GM10266 (cell line): ENCODE results near the gene MAPK11.
A peak's percentile ranks its signal among the peaks of the same experiment; 100 is the strongest.

Experiments
- DNase-seq: peaks from one replicate; pipeline ENCODE4 v3.0.0; 2012; ENCODE audit errors: extremely low spot score
- TF ChIP-seq, protein P1 (sequence below): IDR thresholded peaks from 2 replicates; pipeline ENCODE4 v1.5.1; 2012; ENCODE audit warnings: mild to moderate bottlenecking, low read depth; ENCODE audit not compliant: control insufficient read depth, insufficient read depth; ENCODE audit errors: missing control alignments

The MAPK11 gene

DNA sequence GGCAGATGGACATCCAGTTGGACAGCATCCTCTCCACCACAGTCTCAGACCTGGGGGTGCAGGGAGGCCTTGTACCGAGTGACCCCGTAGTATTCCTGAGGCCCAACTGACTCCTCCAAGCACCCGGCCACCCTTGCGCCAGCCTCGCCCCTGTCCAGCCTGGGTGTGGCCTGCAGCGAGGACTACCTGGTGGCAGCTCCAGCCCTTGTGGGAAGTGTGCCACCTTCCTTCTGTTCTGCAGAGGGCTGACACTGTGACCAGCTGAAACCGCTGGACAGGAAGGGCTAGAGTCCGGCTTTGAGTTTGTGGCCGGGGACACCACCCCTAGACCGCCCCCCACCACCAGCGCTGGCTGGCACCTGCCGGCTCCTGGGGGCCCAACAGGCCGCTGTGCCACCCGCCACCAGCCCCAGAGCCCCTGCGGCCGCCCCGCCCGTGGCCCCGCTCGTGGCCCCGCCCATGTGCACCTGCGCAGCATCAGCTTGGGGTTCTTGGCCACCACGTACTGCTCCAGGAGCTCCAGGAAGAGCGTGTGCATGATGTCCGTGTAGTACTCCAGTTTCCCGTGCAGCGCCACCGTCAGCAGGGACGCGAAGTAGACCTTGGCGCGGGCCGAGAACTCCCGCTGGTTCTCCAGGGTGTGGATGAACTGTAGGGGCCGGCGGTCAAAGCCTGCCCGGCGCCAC lies 10.0 kb upstream of the MAPK11 start:
- TF ChIP-seq, protein P1, sequence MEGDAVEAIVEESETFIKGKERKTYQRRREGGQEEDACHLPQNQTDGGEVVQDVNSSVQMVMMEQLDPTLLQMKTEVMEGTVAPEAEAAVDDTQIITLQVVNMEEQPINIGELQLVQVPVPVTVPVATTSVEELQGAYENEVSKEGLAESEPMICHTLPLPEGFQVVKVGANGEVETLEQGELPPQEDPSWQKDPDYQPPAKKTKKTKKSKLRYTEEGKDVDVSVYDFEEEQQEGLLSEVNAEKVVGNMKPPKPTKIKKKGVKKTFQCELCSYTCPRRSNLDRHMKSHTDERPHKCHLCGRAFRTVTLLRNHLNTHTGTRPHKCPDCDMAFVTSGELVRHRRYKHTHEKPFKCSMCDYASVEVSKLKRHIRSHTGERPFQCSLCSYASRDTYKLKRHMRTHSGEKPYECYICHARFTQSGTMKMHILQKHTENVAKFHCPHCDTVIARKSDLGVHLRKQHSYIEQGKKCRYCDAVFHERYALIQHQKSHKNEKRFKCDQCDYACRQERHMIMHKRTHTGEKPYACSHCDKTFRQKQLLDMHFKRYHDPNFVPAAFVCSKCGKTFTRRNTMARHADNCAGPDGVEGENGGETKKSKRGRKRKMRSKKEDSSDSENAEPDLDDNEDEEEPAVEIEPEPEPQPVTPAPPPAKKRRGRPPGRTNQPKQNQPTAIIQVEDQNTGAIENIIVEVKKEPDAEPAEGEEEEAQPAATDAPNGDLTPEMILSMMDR: no peak
- DNase-seq: no peak

DNA sequence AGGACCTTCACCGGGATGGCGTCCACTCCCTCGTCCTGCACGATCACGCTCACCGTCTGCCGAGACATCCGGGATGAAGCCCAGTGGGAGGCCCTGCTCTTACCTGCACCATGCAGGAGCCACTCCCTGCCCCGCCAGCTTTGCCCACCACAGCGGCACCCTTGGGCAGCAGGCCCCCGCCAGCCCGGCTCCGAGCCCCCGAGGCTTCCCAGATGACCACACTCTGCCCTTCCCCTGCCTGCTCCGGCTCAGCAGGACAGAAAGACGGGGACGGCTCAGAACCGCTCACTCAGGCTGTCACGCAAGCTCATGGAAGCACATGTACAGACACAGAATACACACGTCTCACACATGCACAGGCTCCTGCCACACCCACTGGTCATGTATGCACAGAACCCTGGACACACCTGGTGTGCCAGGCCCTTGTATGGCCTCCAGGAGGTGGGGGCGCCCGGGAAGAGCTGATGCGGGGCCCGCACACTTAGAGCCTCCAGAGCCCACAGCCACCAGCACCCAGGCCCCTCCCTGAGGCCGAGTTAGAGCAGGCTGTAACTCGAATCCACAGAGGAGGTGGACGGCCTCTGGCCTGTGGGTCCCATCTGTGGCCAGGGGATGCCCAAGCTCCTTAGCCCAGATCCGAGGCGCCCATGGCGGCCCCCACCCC lies 8.9 kb upstream of the MAPK11 start:
- DNase-seq: no peak
- TF ChIP-seq, protein P1: no peak

DNA sequence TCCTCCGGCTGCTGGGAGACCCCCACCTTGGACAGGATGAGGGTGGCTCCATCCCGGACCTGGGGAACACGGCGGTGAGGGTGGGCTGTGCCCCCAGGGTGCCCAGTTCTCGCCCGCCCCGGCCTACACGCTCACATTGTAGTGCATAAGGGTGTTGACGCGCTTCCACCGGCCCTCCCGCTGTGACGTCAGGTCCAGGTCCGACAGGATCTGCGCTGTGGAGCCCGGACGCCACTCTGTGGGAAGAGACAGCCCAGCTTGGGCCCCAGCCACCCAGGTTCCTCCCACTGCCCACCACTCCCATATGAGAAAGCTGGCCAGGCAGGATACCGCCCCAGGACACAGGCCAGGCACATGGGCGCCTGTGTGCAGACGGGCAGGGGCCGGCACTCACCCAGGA lies 8.3 kb upstream of the MAPK11 start:
- no peak for DNase-seq
- TF ChIP-seq, protein P1: no peak

DNA sequence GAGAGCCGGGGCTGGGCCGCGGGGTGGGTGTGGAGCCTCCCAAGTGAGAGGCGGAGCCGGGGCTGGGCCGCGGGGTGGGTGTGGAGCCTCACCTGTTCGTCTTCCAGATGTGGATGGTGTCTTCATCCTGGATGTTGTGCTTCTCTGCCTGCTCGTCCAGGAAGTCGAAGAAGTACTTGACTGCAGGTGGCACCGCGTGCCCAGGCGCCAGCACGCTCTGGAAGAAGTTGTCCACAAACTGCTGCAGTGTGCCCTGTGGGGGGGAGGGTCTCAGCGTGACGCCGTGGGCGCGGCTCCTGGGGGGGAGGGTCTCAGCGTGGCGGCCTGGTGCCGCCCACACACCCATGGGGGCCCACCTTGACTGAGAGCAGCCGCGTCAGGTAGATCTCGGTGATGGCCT lies 7.6 kb upstream of the MAPK11 start:
- TF ChIP-seq, protein P1: no peak
- no peak for DNase-seq

DNA sequence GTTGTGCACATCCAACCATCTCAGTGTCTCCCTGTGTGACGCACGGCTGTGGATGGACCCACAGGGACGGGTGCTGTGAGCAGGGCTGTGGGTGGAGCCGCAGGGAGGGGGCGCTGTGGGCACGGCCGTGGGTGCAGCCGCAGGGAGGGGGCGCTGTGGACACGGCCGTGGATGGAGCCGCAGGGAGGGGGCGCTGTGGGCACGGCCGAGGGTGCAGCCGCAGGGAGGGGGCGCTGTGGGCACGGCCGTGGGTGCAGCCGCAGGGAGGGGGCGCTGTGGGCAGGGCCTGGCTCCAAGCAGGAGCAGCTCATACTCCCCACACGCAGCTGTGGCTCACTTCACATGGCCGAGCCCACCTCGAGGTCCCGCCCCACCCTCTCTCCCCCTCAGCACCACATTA lies 6.0 kb upstream of the MAPK11 start:
- peak; percentile 83 for DNase-seq
- TF ChIP-seq, protein P1: peak; percentile 75

DNA sequence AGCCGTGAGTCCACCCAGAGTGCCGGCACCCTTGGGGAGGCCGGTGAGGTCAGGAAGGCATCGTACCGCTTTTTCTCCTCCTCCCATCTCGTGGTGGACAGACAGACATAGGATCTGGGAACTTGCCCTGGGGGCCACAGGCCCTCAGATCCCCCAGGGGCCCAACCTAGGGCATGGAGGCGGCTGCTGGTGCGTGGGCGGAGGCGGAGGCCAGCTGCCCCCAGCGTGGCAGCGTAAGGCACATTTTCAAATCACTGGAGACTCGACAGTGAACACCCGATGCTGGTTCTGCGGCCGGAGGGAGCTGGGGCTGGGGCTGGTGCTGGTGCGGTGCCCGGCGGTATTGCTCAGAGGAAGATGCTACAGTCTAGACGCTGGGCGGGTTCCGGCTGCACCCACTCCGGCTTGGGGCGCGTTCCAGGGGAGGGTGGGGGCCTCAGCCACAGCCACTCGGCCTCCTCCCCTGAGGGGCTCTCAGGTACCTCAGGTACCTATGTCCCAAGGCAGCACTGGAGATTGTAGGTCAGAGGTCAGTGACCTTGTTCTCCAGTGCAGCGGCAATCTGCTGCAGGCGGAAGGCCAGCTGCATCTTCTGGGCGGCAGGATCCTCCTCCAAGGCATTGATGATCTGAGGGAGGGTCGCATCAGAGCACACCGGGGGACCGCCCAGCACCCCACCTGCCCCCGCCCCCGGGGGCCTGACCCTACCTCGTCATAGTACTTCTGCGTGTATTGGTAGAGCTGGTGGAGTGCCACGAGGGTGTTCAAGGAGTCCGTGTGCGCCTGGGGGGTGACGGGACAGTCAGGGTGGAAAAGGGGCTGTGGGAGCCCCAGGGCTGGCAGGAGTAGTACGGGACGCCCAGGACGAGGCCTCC lies 5.2 kb upstream of the MAPK11 start:
- TF ChIP-seq, protein P1: no peak
- DNase-seq: no peak
